K562 (cell line): ENCODE results near the gene ACER1. TPM values are rescaled to one million over a fixed set of nuclear protein-coding genes. Genes with fewer than 3 reads are reported as not detected.

Source experiments
- ARID2 ChIP-seq: fragments of 450-650 bp; IDR thresholded peaks from 2 replicates; pipeline ENCODE4 v1.6.1; 2017; ENCODE audit warnings: antibody characterized with exemption, mild to moderate bottlenecking
- ATF1 ChIP-seq, 2 experiments: fragments of 450-650 bp in 1 of 2; IDR thresholded peaks; 2 replicates each; pipeline ENCODE4 v1.6.1; 2016; ENCODE audit warnings: missing compliant biosample characterization in 1 of 2, missing genetic modification characterization in 1 of 2
- ATF4 ChIP-seq: fragments of 450-650 bp; formaldehyde crosslinking; IDR thresholded peaks from 2 replicates; pipeline ENCODE4 v1.4.0; 2022; ENCODE audit warnings: mild to moderate bottlenecking, moderate library complexity
- ATF7 ChIP-seq: fragments of 450-650 bp; IDR thresholded peaks from 2 replicates; pipeline ENCODE4 v1.7.1; 2014; ENCODE audit warnings: mild to moderate bottlenecking, moderate library complexity
- ETS1 ChIP-seq: conservative IDR thresholded peaks from 2 replicates; pipeline ENCODE4 v1.6.1; 2011; ENCODE audit warnings: low read depth, mild to moderate bottlenecking, low read length; ENCODE audit not compliant: control insufficient read depth
- FOXA1 ChIP-seq: fragments of 450-650 bp; IDR thresholded peaks from 2 replicates; pipeline ENCODE4 v1.6.1; 2016; ENCODE audit warnings: mild to moderate bottlenecking, borderline replicate concordance
- FOXA3 ChIP-seq, 2 experiments: fragments of 450-650 bp in 1 of 2; sonication (generic) in 1 of 2; formaldehyde crosslinking; IDR thresholded peaks in 1 of 2; conservative IDR thresholded peaks in 1 of 2; 2 replicates each; pipeline versions ENCODE4 v1.4.0 to v1.8.0; 2020 to 2022; ENCODE audit warnings: mild to moderate bottlenecking in 2 of 2, missing genetic modification reagents in 1 of 2
- GTF2F1 ChIP-seq: IDR thresholded peaks from 2 replicates; pipeline ENCODE4 v1.6.1; 2011; ENCODE audit warnings: low read depth, low read length, improper control_type of control experiment
- HDAC3 ChIP-seq: fragments of 450-650 bp; IDR thresholded peaks from 2 replicates; pipeline ENCODE4 v1.6.1; 2018; ENCODE audit warnings: borderline replicate concordance, mild to moderate bottlenecking, moderate library complexity; ENCODE audit not compliant: partially characterized antibody
- HMG20A ChIP-seq: fragments of 450-650 bp; formaldehyde crosslinking; conservative IDR thresholded peaks from 2 replicates; pipeline ENCODE4 v1.4.0; 2020; ENCODE audit warnings: mild to moderate bottlenecking, mixed read lengths
- MITF ChIP-seq: IDR thresholded peaks from 2 replicates; pipeline ENCODE4 v1.6.1; 2014; ENCODE audit warnings: antibody characterized with exemption
- MTA1 ChIP-seq: fragments of 450-650 bp; IDR thresholded peaks from 2 replicates; pipeline ENCODE4 v1.6.1; 2017; ENCODE audit warnings: borderline replicate concordance
- OTX1 ChIP-seq: fragments of 450-650 bp; formaldehyde crosslinking; IDR thresholded peaks from 2 replicates; pipeline ENCODE4 v1.4.0; 2022; ENCODE audit warnings: mild to moderate bottlenecking
- RUNX1 ChIP-seq: sonication (generic); IDR thresholded peaks from 2 replicates; pipeline ENCODE4 v1.6.1; 2016; ENCODE audit warnings: antibody characterized with exemption, low read depth
- SMARCA4 ChIP-seq: fragments of 450-650 bp; IDR thresholded peaks from 2 replicates; pipeline ENCODE4 v1.6.1; 2016
- TBL1XR1 ChIP-seq, 2 experiments: IDR thresholded peaks; 2 replicates each; pipeline ENCODE4 v1.6.1; 2012; ENCODE audit warnings: improper control_type of control experiment in 2 of 2, low read length in 2 of 2, mild to moderate bottlenecking in 1 of 2
- TCF7L2 ChIP-seq: fragments of 150-350 bp; IDR thresholded peaks from 2 replicates; pipeline ENCODE4 v1.6.1; 2016; ENCODE audit warnings: low read depth, mild to moderate bottlenecking, low read length, moderate library complexity
- THAP12 ChIP-seq: fragments of 250-450 bp; sonication (Bioruptor Pico); IDR thresholded peaks from 2 replicates; pipeline ENCODE4 v1.9.0; 2021; ENCODE audit warnings: mild to moderate bottlenecking, inconsistent platforms
- XRCC4 ChIP-seq: IDR thresholded peaks from one replicate; pipeline ENCODE4 v1.6.1; 2011; ENCODE audit not compliant: insufficient read depth, insufficient read length; ENCODE audit errors: extremely low read depth
- ZC3H8 ChIP-seq: fragments of 450-650 bp; IDR thresholded peaks from 2 replicates; pipeline ENCODE4 v1.6.1; 2017
- ZNF444 ChIP-seq: fragments of 250-450 bp; sonication (Bioruptor Pico); IDR thresholded peaks from 2 replicates; pipeline ENCODE4 v1.4.0; 2020; ENCODE audit warnings: mild to moderate bottlenecking, moderate library complexity
- polyA plus RNA-seq, 8 experiments: library from polyadenylated mRNA; depleted of rRNA in 4 of 8; stranded (reverse) in 5 of 8; unstranded in 3 of 8; fragments of >200 nt; fragmentation: Nextera tagmentation in 2 of 8; fragmentation: Illumina TruSeq in 1 of 8; extraction: Ambion mirVana in 2 of 8; extraction: Trizol in 1 of 8; gene quantifications; 2 replicates each; pipeline versions ENCODE4 v1.2.1 to v1.2.3, GENCODE V29; 2011 to 2014; ENCODE audit warnings: inconsistent platforms in 1 of 8, missing spikeins in 1 of 8
- total RNA-seq, 7 experiments: library from RNA; depleted of rRNA in 6 of 7; stranded (reverse); fragments of >200 nt in 6 of 7; fragmentation: Illumina TruSeq in 2 of 7; extraction: Trizol in 2 of 7; gene quantifications; 2 replicates each; pipeline versions ENCODE4 v1.2.1 to v1.2.3, GENCODE V29; 2011 to 2021; ENCODE audit warnings: low replicate concordance in 1 of 7
- TF ChIP-seq, protein P1 (sequence below), 2 experiments: IDR thresholded peaks; 2 replicates each; pipeline ENCODE4 v1.6.1; 2012; ENCODE audit warnings: improper control_type of control experiment in 2 of 2, low read depth in 2 of 2, low read length in 2 of 2, borderline replicate concordance in 1 of 2

Gene ACER1
- total and polyA plus RNA-seq, 9 of the 15 experiments (the other 6 are each of a cell fraction or from before 2014, with no cell fraction given): not detected

- peak; percentile 61 for TF ChIP-seq ATF7
- no peak for TF ChIP-seq XRCC4
- TF ChIP-seq, protein P1, sequence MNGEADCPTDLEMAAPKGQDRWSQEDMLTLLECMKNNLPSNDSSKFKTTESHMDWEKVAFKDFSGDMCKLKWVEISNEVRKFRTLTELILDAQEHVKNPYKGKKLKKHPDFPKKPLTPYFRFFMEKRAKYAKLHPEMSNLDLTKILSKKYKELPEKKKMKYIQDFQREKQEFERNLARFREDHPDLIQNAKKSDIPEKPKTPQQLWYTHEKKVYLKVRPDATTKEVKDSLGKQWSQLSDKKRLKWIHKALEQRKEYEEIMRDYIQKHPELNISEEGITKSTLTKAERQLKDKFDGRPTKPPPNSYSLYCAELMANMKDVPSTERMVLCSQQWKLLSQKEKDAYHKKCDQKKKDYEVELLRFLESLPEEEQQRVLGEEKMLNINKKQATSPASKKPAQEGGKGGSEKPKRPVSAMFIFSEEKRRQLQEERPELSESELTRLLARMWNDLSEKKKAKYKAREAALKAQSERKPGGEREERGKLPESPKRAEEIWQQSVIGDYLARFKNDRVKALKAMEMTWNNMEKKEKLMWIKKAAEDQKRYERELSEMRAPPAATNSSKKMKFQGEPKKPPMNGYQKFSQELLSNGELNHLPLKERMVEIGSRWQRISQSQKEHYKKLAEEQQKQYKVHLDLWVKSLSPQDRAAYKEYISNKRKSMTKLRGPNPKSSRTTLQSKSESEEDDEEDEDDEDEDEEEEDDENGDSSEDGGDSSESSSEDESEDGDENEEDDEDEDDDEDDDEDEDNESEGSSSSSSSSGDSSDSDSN (IDR thresholded peaks at IDR 0.05; ENCODE audit: borderline replicate concordance in 1 of 2, low read depth in 2 of 2, low read length in 2 of 2): peak in 1 of 2 experiments; percentile 66; a peak in 1 of 4 replicates
- TF ChIP-seq THAP12 (CRISPR knock-in tag): 0 out of 2 replicates have a peak, but pooled peaks have one; percentile 7
- peak; percentile 83; the same call in 1 of the 2 replicates for TF ChIP-seq SMARCA4
- TF ChIP-seq ARID2: no peak
- TF ChIP-seq ATF4 (CRISPR knock-in tag): no peak
- no peak for TF ChIP-seq FOXA1
- no peak for TF ChIP-seq RUNX1
- peak; percentile 58; the same call in 1 of the 2 replicates for TF ChIP-seq MTA1
- no peak for TF ChIP-seq HDAC3
- peak in 1 of 2 experiments; percentile 46; a peak in 1 of 4 replicates for TF ChIP-seq TBL1XR1 (IDR thresholded peaks at IDR 0.05; ENCODE audit: low read length in 2 of 2)
- TF ChIP-seq TCF7L2: no peak
- TF ChIP-seq ATF1 (CRISPR knock-in tag; IDR thresholded peaks at IDR 0.05): no peak
- TF ChIP-seq ATF1 (tag; IDR thresholded peaks at IDR 0.05): 0 out of 2 replicates have a peak, but pooled peaks have one; percentile 25
- peak; percentile 93 for TF ChIP-seq MITF
- no peak for TF ChIP-seq GTF2F1
- no peak for TF ChIP-seq FOXA3 (CRISPR knock-in tag; conservative IDR thresholded peaks at IDR 0.05 in 1 of 2, IDR thresholded peaks at IDR 0.05 in 1 of 2)
- TF ChIP-seq HMG20A (CRISPR knock-in tag): no peak
- no peak for TF ChIP-seq OTX1
- no peak for TF ChIP-seq ZC3H8
- no peak for TF ChIP-seq ZNF444
- TF ChIP-seq ETS1: no peak
These were observed 57.0 kb downstream of the ACER1 start (continued) for GRCh38 chr19:6276447-6276846.
